Measurements from ENCODE around the gene ZBTB20.

ZBTB20 gene

GRCh38 chr3:114487502-114487901, 659.6 kb downstream of the ZBTB20 start:
- H3K4me3 ChIP-seq (ENCODE audit: low read depth, low read length), result no peak overlapping the region
- no peak for TF ChIP-seq CTCF (conservative IDR thresholded peaks at IDR 0.05; ENCODE audit: low read depth, low read length)
- no peak for DNase-seq (ENCODE audit: low read depth)

GRCh38 chr3:114484919-114485318, 662.2 kb downstream of the ZBTB20 start:
- H3K4me3 ChIP-seq (ENCODE audit: low read depth, low read length), result no peak overlapping the region
- no peak for DNase-seq (ENCODE audit: low read depth)
- TF ChIP-seq CTCF (conservative IDR thresholded peaks at IDR 0.05; ENCODE audit: low read depth, low read length), result no peak

- DNase-seq (ENCODE audit: low read depth), result peak; percentile 34
- TF ChIP-seq CTCF (conservative IDR thresholded peaks at IDR 0.05; ENCODE audit: low read depth, low read length), result no peak
Observed at GRCh38 chr3:114481113-114481512, 666.0 kb downstream of the ZBTB20 start.

GRCh38 chr3:114480442-114480841, 666.6 kb downstream of the ZBTB20 start:
- no peak for TF ChIP-seq CTCF (conservative IDR thresholded peaks at IDR 0.05; ENCODE audit: low read depth, low read length)
- DNase-seq (ENCODE audit: low read depth), result peak; percentile 93
- H3K4me3 ChIP-seq (ENCODE audit: low read depth, low read length), result no peak overlapping the region

More at GRCh38 chr3:114481113-114481512, 666.0 kb downstream of the ZBTB20 start:
- H3K4me3 ChIP-seq (ENCODE audit: low read depth, low read length), result no peak overlapping the region

GRCh38 chr3:114478801-114479200, 668.3 kb downstream of the ZBTB20 start:
- H3K4me3 ChIP-seq (ENCODE audit: low read depth, low read length), result no peak overlapping the region
- peak; percentile 33 for DNase-seq (ENCODE audit: low read depth)
- TF ChIP-seq CTCF (conservative IDR thresholded peaks at IDR 0.05; ENCODE audit: low read depth, low read length), result no peak

GRCh38 chr3:114476511-114476910, 670.6 kb downstream of the ZBTB20 start:
- TF ChIP-seq CTCF (conservative IDR thresholded peaks at IDR 0.05; ENCODE audit: low read depth, low read length), result no peak
- no peak overlapping the region for H3K4me3 ChIP-seq (ENCODE audit: low read depth, low read length)
- DNase-seq (ENCODE audit: low read depth), result no peak

- TF ChIP-seq CTCF (conservative IDR thresholded peaks at IDR 0.05; ENCODE audit: low read depth, low read length), result no peak
- no peak for DNase-seq (ENCODE audit: low read depth)
Observed at GRCh38 chr3:114471478-114471877, 675.6 kb downstream of the ZBTB20 start.

More at GRCh38 chr3:114471478-114471877, 675.6 kb downstream of the ZBTB20 start:
- H3K4me3 ChIP-seq (ENCODE audit: low read depth, low read length), result no peak overlapping the region
